Measurements from ENCODE around the gene RRP8. TPM values are rescaled to one million over a fixed set of nuclear protein-coding genes. Genes with fewer than 3 reads are reported as not detected.

The RRP8 gene
- total RNA-seq, 1 experiment from 2014 or later: 17.4 TPM

DNA sequence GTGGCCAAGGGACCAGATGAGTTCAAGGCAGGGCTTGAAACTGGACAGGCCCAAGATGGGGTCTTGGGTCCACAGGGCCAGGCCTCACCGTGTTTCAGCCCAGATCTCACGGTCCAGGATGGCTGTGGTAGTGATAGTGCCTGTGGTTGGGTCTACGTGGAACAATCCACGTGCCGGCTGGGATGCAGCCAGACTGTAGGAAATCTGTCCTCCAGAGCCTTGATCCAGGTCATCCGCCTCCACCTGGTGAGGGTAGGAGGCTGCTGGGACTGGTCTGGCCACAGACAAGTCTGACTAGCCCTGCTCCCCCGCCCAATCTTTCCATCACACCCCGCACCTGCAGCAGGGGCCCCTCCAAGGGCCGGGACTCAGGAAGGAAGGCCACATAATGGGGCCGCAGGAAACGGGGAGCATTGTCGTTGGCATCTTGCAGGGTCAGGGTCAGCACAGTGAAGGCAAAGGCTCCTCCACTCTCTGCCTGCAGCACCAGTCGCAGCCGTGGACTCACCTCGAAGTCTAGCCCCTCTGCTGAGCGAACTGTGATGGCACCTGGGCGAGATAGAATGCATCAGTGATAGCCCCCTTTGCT is 22.5 kb upstream of the RRP8 start:
- Mint-ChIP-seq H3K27me3 (ENCODE audit: unreplicated experiment) (peaks cover 52% of the 10 kb centered on the region), H3K4me3 (ENCODE audit: low read depth, unreplicated experiment) (no peak overlapping the region), H3K4me1 (ENCODE audit: low read depth, unreplicated experiment) (no peaks in the 10 kb centered on the region), H3K36me3 (ENCODE audit: insufficient read depth, unreplicated experiment) (peaks cover 5% of the 10 kb centered on the region), H3K27ac (ENCODE audit: unreplicated experiment) (no peak overlapping the region), H3K9me3 (ENCODE audit: low read depth, unreplicated experiment) (no peaks in the 10 kb centered on the region)
- no peak for DNase-seq
- TF ChIP-seq, protein P1, sequence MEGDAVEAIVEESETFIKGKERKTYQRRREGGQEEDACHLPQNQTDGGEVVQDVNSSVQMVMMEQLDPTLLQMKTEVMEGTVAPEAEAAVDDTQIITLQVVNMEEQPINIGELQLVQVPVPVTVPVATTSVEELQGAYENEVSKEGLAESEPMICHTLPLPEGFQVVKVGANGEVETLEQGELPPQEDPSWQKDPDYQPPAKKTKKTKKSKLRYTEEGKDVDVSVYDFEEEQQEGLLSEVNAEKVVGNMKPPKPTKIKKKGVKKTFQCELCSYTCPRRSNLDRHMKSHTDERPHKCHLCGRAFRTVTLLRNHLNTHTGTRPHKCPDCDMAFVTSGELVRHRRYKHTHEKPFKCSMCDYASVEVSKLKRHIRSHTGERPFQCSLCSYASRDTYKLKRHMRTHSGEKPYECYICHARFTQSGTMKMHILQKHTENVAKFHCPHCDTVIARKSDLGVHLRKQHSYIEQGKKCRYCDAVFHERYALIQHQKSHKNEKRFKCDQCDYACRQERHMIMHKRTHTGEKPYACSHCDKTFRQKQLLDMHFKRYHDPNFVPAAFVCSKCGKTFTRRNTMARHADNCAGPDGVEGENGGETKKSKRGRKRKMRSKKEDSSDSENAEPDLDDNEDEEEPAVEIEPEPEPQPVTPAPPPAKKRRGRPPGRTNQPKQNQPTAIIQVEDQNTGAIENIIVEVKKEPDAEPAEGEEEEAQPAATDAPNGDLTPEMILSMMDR (IDR thresholded peaks at IDR 0.05; ENCODE audit: unreplicated experiment): no peak
- CTCF ChIA-PET: no interaction called here
- intact Hi-C loops (cut with micrococcal nuclease; ENCODE audit: unreplicated experiment): no loop called here
- BruUV-seq (replicated peaks): no TSS peak

DNA sequence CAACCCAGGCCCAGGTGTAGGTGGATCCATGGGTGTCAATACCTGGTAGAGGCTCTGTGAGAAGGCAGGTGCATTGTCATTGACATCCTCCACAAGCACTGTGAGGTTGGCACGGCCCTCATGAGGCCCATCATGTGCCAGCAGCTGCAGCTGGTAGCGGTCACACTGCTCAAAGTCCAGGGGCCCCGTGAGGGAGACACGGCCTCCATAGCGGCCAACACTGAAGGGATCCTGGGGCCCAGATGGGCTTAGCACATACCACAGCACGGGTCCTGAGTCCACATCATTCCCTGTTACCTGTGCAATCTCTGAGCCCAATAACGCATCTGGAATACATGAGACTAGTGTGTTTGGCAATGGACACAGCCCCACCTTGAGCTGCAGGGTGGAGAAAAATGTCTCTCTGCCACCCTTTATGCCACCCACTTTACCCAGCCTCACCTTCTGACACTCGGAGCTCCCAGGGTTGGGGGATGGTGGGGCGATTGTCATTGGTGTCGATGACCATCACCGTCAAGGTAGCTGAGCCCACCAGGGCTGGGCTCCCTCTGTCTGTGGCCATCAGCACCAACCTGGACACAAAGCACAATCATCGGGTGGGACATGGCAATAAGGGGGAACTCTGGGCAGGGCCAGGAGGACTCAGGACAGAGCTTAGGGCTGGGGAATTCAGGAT is 21.9 kb upstream of the RRP8 start:
- Mint-ChIP-seq H3K4me1 (ENCODE audit: low read depth, unreplicated experiment) (no peaks in the 10 kb centered on the region), H3K9me3 (ENCODE audit: low read depth, unreplicated experiment) (no peaks in the 10 kb centered on the region), H3K36me3 (ENCODE audit: insufficient read depth, unreplicated experiment) (no peaks in the 10 kb centered on the region), H3K4me3 (ENCODE audit: low read depth, unreplicated experiment) (no peak overlapping the region), H3K27me3 (ENCODE audit: unreplicated experiment) (peaks cover 52% of the 10 kb centered on the region), H3K27ac (ENCODE audit: unreplicated experiment) (no peak overlapping the region)
- no peak for DNase-seq
- intact Hi-C loops (cut with micrococcal nuclease; ENCODE audit: unreplicated experiment): no loop called here
- BruUV-seq (replicated peaks): no TSS peak
- TF ChIP-seq, protein P1 (IDR thresholded peaks at IDR 0.05; ENCODE audit: unreplicated experiment): no peak
- CTCF ChIA-PET: interaction anchor here (0.6 kb wide), 1 partner anchor 233 kb away, joined by 5 read pairs; no protein-coding TSS in a partner anchor

DNA sequence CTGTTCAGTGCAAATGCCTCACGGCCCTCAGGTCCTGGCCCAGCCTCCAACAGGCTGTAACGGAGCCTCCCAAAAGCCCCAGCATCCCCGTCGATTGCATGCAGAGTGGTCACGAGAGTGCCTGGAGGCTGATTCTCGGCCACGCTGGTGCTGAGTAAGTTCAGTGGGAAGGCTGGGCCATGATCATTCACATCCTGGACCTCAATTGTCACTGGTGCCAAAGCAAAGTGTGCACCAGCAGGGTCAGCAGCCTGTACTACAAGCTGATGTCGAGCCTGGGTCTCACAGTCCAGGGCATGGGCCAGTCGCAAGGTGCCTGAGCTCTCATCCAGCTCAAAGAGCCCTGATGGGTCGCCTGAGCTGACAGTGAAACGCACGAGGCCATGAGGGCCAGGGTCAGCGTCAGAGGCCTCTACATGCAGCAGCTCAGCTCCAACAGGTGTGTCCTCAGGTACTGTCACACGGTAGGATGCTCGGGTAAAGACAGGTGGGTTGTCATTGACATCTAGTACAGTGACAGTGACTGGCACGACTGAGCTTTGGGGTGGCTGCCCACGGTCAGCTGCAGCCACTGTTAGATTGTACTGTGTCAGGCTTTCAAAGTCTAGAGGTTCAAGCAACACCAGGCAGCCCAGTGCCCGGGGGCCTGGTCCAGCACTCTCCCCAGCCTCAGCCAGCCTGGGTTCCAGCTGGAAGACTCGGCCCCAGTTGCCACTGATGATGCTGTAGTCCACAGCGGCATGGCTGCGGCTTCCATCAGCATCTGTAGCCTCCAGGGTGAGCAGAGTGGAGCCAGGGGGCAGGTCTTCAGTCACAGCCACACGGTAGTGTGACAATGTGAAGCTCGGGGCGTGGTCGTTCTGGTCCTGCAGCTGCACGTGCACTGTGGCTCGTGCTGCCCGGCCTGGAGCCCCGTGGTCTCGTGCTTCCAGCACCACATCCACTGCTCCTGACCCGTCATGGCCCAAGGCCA is 20.3 kb upstream of the RRP8 start:
- H3K27ac Mint-ChIP-seq (ENCODE audit: unreplicated experiment): no peak overlapping the region
- H3K4me3 Mint-ChIP-seq (ENCODE audit: low read depth, unreplicated experiment): no peak overlapping the region
- CTCF ChIA-PET: interaction anchor here (0.6 kb wide), 1 partner anchor 299 kb away, joined by 3 read pairs; no protein-coding TSS in a partner anchor
- no peaks in the 10 kb centered on the region for H3K36me3 Mint-ChIP-seq (ENCODE audit: insufficient read depth, unreplicated experiment)
- H3K27me3 Mint-ChIP-seq (ENCODE audit: unreplicated experiment): peaks cover 42% of the 10 kb centered on the region
- TF ChIP-seq, protein P1 (IDR thresholded peaks at IDR 0.05; ENCODE audit: unreplicated experiment): no peak
- no peak for DNase-seq
- H3K9me3 Mint-ChIP-seq (ENCODE audit: low read depth, unreplicated experiment): no peaks in the 10 kb centered on the region
- no peaks in the 10 kb centered on the region for H3K4me1 Mint-ChIP-seq (ENCODE audit: low read depth, unreplicated experiment)
- intact Hi-C loops (cut with micrococcal nuclease; ENCODE audit: unreplicated experiment): no loop called here
- BruUV-seq (replicated peaks): no TSS peak

All from Calu3 (cell line).